HepG2 (cell line): ENCODE results near the gene ARMH1. TPM values are rescaled to one million over a fixed set of nuclear protein-coding genes. Genes with fewer than 3 reads are reported as not detected.

ENCODE experiments used
- BCL6 ChIP-seq: IDR thresholded peaks from 2 replicates; pipeline ENCODE4 v1.6.1; 2016; ENCODE audit warnings: missing genetic modification reagents, missing compliant biosample characterization
- CBX2 ChIP-seq, 2 experiments: fragments of 200-600 bp in 1 of 2; sonication (generic); formaldehyde crosslinking in 1 of 2; IDR thresholded peaks; 2 replicates each; pipeline versions ENCODE4 v1.7.0 to v1.8.1; 2018 to 2022; ENCODE audit warnings: low read depth in 2 of 2, low read length in 1 of 2, mild to moderate bottlenecking in 1 of 2, missing genetic modification reagents in 1 of 2
- CEBPZ ChIP-seq: IDR thresholded peaks from 2 replicates; pipeline ENCODE4 v1.6.1; 2012; ENCODE audit warnings: low read length, improper control_type of control experiment
- GLI4 ChIP-seq: sonication (generic); formaldehyde crosslinking; IDR thresholded peaks from 2 replicates; pipeline ENCODE4 v1.5.1; 2020; ENCODE audit warnings: missing genetic modification reagents, mild to moderate bottlenecking, moderate library complexity, borderline replicate concordance
- HMGXB4 ChIP-seq, 2 experiments: sonication (generic) in 1 of 2; formaldehyde crosslinking in 1 of 2; IDR thresholded peaks; 2 replicates each; pipeline versions ENCODE4 v1.4.0 to v1.6.1; 2018 to 2020; ENCODE audit warnings: missing genetic modification reagents in 2 of 2, borderline replicate concordance in 1 of 2, low read depth in 1 of 2, mild to moderate bottlenecking in 1 of 2, missing biosample characterization in 1 of 2
- HNRNPH1 ChIP-seq: fragments of 200-400 bp; formaldehyde crosslinking; optimal IDR thresholded peaks from 2 replicates; pipeline ENCODE3; 2017; ENCODE audit warnings: mild to moderate bottlenecking, low read depth, low read length
- NFIB ChIP-seq: sonication (generic); formaldehyde crosslinking; IDR thresholded peaks from 2 replicates; pipeline ENCODE4 v1.9.0; 2021; ENCODE audit warnings: missing genetic modification reagents, mild to moderate bottlenecking, borderline replicate concordance
- NR1H2 ChIP-seq: sonication (generic); formaldehyde crosslinking; IDR thresholded peaks from 2 replicates; pipeline ENCODE4 v1.8.1; 2022; ENCODE audit warnings: low read depth, missing genetic modification reagents, borderline replicate concordance
- PLRG1 ChIP-seq: fragments of 450-650 bp; conservative IDR thresholded peaks from 2 replicates; pipeline ENCODE4 v1.6.1; 2016
- SAFB2 ChIP-seq: sonication (generic); formaldehyde crosslinking; IDR thresholded peaks from 2 replicates; pipeline ENCODE4 v1.5.1; 2020; ENCODE audit warnings: missing genetic modification reagents, low read depth, mild to moderate bottlenecking, borderline replicate concordance
- TSC22D2 ChIP-seq: sonication (generic); formaldehyde crosslinking; IDR thresholded peaks from 2 replicates; pipeline ENCODE4 v1.5.1; 2020; ENCODE audit warnings: missing genetic modification reagents, mild to moderate bottlenecking, borderline replicate concordance
- ZKSCAN5 ChIP-seq: sonication (generic); formaldehyde crosslinking; IDR thresholded peaks from 2 replicates; pipeline ENCODE4 v1.5.1; 2020; ENCODE audit warnings: mild to moderate bottlenecking, missing genetic modification reagents
- ZNF446 ChIP-seq: sonication (generic); formaldehyde crosslinking; IDR thresholded peaks from 2 replicates; pipeline ENCODE4 v1.5.0; 2020; ENCODE audit warnings: mild to moderate bottlenecking, missing genetic modification reagents
- polyA plus RNA-seq, 8 experiments: library from polyadenylated mRNA; depleted of rRNA in 3 of 8; stranded (reverse) in 7 of 8; unstranded in 1 of 8; fragments of >200 nt; fragmentation: Illumina TruSeq in 4 of 8; extraction: Trizol in 4 of 8; gene quantifications; 2 replicates each; pipeline versions ENCODE4 v1.2.1 to v1.2.3, GENCODE V29; 2011 to 2016; ENCODE audit warnings: low read depth in 4 of 8, missing spikeins in 1 of 8, mixed read lengths in 1 of 8; ENCODE audit not compliant: insufficient read depth in 1 of 8
- total RNA-seq, 5 experiments: library from RNA; depleted of rRNA; stranded (reverse); fragments of >200 nt; fragmentation: Illumina TruSeq; extraction: Trizol; gene quantifications; 2 replicates each; pipeline ENCODE4 v1.2.3, GENCODE V29; 2016; ENCODE audit warnings: low read depth in 1 of 5
- TF ChIP-seq, protein P1 (sequence below): sonication (generic); formaldehyde crosslinking; IDR thresholded peaks from 2 replicates; pipeline ENCODE4 v1.5.0; 2020; ENCODE audit warnings: mild to moderate bottlenecking, missing genetic modification reagents, borderline replicate concordance

Gene ARMH1
- total and polyA plus RNA-seq, 2 of the 13 experiments (the other 11 are each of a cell fraction or from before 2014, with no cell fraction given): 0.69 TPM; not detected in 1

GRCh38 chr1:44730741-44731512 lies 56.4 kb downstream of the ARMH1 start, which contains the start of gene RNU5D-1 (continued):
- TF ChIP-seq, protein P1, sequence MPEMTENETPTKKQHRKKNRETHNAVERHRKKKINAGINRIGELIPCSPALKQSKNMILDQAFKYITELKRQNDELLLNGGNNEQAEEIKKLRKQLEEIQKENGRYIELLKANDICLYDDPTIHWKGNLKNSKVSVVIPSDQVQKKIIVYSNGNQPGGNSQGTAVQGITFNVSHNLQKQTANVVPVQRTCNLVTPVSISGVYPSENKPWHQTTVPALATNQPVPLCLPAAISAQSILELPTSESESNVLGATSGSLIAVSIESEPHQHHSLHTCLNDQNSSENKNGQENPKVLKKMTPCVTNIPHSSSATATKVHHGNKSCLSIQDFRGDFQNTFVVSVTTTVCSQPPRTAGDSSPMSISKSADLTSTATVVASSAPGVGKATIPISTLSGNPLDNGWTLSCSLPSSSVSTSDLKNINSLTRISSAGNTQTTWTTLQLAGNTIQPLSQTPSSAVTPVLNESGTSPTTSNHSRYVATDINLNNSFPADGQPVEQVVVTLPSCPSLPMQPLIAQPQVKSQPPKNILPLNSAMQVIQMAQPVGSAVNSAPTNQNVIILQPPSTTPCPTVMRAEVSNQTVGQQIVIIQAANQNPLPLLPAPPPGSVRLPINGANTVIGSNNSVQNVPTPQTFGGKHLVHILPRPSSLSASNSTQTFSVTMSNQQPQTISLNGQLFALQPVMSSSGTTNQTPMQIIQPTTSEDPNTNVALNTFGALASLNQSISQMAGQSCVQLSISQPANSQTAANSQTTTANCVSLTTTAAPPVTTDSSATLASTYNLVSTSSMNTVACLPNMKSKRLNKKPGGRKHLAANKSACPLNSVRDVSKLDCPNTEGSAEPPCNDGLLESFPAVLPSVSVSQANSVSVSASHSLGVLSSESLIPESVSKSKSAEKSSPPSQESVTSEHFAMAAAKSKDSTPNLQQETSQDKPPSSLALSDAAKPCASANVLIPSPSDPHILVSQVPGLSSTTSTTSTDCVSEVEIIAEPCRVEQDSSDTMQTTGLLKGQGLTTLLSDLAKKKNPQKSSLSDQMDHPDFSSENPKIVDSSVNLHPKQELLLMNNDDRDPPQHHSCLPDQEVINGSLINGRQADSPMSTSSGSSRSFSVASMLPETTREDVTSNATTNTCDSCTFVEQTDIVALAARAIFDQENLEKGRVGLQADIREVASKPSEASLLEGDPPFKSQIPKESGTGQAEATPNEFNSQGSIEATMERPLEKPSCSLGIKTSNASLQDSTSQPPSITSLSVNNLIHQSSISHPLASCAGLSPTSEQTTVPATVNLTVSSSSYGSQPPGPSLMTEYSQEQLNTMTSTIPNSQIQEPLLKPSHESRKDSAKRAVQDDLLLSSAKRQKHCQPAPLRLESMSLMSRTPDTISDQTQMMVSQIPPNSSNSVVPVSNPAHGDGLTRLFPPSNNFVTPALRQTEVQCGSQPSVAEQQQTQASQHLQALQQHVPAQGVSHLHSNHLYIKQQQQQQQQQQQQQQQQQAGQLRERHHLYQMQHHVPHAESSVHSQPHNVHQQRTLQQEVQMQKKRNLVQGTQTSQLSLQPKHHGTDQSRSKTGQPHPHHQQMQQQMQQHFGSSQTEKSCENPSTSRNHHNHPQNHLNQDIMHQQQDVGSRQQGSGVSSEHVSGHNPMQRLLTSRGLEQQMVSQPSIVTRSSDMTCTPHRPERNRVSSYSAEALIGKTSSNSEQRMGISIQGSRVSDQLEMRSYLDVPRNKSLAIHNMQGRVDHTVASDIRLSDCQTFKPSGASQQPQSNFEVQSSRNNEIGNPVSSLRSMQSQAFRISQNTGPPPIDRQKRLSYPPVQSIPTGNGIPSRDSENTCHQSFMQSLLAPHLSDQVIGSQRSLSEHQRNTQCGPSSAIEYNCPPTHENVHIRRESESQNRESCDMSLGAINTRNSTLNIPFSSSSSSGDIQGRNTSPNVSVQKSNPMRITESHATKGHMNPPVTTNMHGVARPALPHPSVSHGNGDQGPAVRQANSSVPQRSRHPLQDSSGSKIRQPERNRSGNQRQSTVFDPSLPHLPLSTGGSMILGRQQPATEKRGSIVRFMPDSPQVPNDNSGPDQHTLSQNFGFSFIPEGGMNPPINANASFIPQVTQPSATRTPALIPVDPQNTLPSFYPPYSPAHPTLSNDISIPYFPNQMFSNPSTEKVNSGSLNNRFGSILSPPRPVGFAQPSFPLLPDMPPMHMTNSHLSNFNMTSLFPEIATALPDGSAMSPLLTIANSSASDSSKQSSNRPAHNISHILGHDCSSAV (CRISPR knock-in tag): no peak
- TF ChIP-seq TSC22D2 (CRISPR knock-in tag) (no peak; the same call in 1 of the 2 replicates), GLI4 (CRISPR knock-in tag) (0 out of 2 replicates have a peak, but pooled peaks have one; percentile 36), NR1H2 (no peak), BCL6 (CRISPR knock-in tag) (peak; percentile 30), ZNF446 (CRISPR knock-in tag) (no peak), SAFB2 (CRISPR knock-in tag) (no peak), NFIB (no peak), PLRG1 (no peak), HMGXB4 (CRISPR knock-in tag; IDR thresholded peaks at IDR 0.05; ENCODE audit: borderline replicate concordance in 1 of 2, low read depth in 1 of 2) (peak in 1 of 2 experiments; percentile 71; a peak in 3 of 4 replicates), ZKSCAN5 (CRISPR knock-in tag) (no peak), CEBPZ (no peak), HNRNPH1 (no peak), CBX2 (IDR thresholded peaks at IDR 0.05; ENCODE audit: low read depth, low read length) (no peak), CBX2 (CRISPR knock-in tag; IDR thresholded peaks at IDR 0.05; ENCODE audit: low read depth) (no peak)
